ENCODE data around the gene PAX5.
A peak's percentile ranks its signal among the peaks of the same experiment; 100 is the strongest.

The PAX5 gene

GRCh38 chr9:36791222-36791950, 242.7 kb downstream of the PAX5 start:
- no peak overlapping the region for H3K27ac ChIP-seq
- TF ChIP-seq ZFX (IDR thresholded peaks at IDR 0.05), result no peak
- TF ChIP-seq, protein P1, sequence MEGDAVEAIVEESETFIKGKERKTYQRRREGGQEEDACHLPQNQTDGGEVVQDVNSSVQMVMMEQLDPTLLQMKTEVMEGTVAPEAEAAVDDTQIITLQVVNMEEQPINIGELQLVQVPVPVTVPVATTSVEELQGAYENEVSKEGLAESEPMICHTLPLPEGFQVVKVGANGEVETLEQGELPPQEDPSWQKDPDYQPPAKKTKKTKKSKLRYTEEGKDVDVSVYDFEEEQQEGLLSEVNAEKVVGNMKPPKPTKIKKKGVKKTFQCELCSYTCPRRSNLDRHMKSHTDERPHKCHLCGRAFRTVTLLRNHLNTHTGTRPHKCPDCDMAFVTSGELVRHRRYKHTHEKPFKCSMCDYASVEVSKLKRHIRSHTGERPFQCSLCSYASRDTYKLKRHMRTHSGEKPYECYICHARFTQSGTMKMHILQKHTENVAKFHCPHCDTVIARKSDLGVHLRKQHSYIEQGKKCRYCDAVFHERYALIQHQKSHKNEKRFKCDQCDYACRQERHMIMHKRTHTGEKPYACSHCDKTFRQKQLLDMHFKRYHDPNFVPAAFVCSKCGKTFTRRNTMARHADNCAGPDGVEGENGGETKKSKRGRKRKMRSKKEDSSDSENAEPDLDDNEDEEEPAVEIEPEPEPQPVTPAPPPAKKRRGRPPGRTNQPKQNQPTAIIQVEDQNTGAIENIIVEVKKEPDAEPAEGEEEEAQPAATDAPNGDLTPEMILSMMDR (conservative IDR thresholded peaks at IDR 0.05), result no peak

GRCh38 chr9:36789886-36790285, 244.2 kb downstream of the PAX5 start:
- no peak overlapping the region for H3K27ac ChIP-seq
- TF ChIP-seq ZFX (IDR thresholded peaks at IDR 0.05), result no peak
- TF ChIP-seq, protein P1 (conservative IDR thresholded peaks at IDR 0.05), result no peak

DNA sequence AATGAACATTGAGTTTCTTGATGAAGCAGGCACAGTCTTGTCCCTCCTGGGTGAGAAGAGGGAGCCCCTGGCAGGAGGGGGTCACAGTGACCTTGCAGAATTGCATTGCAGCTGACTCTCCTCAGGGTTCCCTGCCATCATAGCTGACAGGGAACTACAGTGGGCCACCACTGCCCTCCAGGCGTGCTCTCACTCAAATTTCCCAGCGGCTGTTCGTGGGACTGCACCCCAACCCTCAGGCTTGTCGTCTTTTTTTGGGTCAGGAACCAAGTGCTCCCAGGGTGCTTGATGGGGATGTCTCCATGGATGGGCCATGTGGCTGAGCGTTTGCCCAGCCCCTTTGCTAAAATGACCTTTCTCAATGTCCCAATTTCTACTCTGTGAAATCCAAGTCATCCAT, 245.5 kb downstream of the PAX5 start:
- TF ChIP-seq, protein P1 (conservative IDR thresholded peaks at IDR 0.05), result peak; percentile 53
- TF ChIP-seq ZFX (IDR thresholded peaks at IDR 0.05), result no peak
- no peak overlapping the region for H3K27ac ChIP-seq

DNA sequence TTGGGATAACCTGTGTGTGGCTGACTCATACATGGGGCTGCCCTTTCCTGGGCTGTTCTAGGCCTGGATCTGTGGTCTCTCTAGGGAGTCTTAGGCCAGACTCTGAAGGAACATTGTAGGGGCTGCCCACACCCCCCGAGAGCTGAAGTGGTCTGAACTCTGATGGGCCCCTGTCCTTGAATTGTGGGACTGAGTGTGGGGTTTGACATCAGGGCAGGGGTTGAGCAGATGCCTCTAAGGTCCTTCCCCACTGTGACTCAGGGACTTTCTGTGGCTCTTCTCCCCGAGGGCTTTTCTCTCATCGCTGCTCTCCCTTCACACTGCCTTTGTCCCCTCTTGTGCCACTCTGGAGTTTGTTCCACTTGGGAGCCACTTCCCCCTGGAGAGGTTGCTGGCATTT, 246.4 kb downstream of the PAX5 start:
- TF ChIP-seq, protein P1 (conservative IDR thresholded peaks at IDR 0.05), result no peak
- TF ChIP-seq ZFX (IDR thresholded peaks at IDR 0.05), result no peak
- H3K27ac ChIP-seq, result no peak overlapping the region
